ENCODE results near the gene SOHLH1.

Gene SOHLH1

GRCh38 chr9:135666534-135667462, 32.5 kb downstream of the SOHLH1 start:
- H3K9ac ChIP-seq (ENCODE audit: low read length) = no peak overlapping the region
- H3K9me2 ChIP-seq (replicated peaks; ENCODE audit: insufficient read depth, low read length) = no peaks in the 10 kb centered on the region
- no peak overlapping the region for H3K27ac ChIP-seq (ENCODE audit: low read depth, low read length)
- no peak overlapping the region for H3K4me2 ChIP-seq (ENCODE audit: low read depth, low read length, poor library complexity, severe bottlenecking)
- H3K79me2 ChIP-seq (ENCODE audit: insufficient read depth, low read length) = no peaks in the 10 kb centered on the region
- no peak overlapping the region for H3K4me3 ChIP-seq (ENCODE audit: insufficient read depth, low read length, poor library complexity, severe bottlenecking)
- no peaks in the 10 kb centered on the region for H4K20me1 ChIP-seq (ENCODE audit: low read depth, low read length)
- TF ChIP-seq CTCF (IDR thresholded peaks at IDR 0.05; ENCODE audit: insufficient read depth, low read length, poor library complexity, severe bottlenecking) (no peak), EZH2phosphoT487 (conservative IDR thresholded peaks at IDR 0.05; ENCODE audit: low read length) (no peak)
- H3F3A ChIP-seq (ENCODE audit: insufficient read depth) = no peaks in the 10 kb centered on the region
- H3K36me3 ChIP-seq (ENCODE audit: low read length) = no peaks in the 10 kb centered on the region
- no peaks in the 10 kb centered on the region for H3K9me3 ChIP-seq (ENCODE audit: insufficient read depth, low read length)
- no peaks in the 10 kb centered on the region for H3K27me3 ChIP-seq (ENCODE audit: low read length)
- no peak overlapping the region for H2AFZ ChIP-seq (ENCODE audit: low read depth, low read length, severe bottlenecking)

GRCh38 chr9:135665795-135666189, 33.5 kb downstream of the SOHLH1 start:
- H2AFZ ChIP-seq (ENCODE audit: low read depth, low read length, severe bottlenecking) = no peak overlapping the region
- H4K20me1 ChIP-seq (ENCODE audit: low read depth, low read length) = no peaks in the 10 kb centered on the region
- H3K9me3 ChIP-seq (ENCODE audit: insufficient read depth, low read length) = no peaks in the 10 kb centered on the region
- no peak for TF ChIP-seq EZH2phosphoT487 (conservative IDR thresholded peaks at IDR 0.05; ENCODE audit: low read length)
- no peak for TF ChIP-seq CTCF (IDR thresholded peaks at IDR 0.05; ENCODE audit: insufficient read depth, low read length, poor library complexity, severe bottlenecking)
- H3K27ac ChIP-seq (ENCODE audit: low read depth, low read length) = no peak overlapping the region
- H3K27me3 ChIP-seq (ENCODE audit: low read length) = no peaks in the 10 kb centered on the region
- no peaks in the 10 kb centered on the region for H3K9me2 ChIP-seq (replicated peaks; ENCODE audit: insufficient read depth, low read length)
- H3K36me3 ChIP-seq (ENCODE audit: low read length) = no peaks in the 10 kb centered on the region
- H3K79me2 ChIP-seq (ENCODE audit: insufficient read depth, low read length) = no peaks in the 10 kb centered on the region
- no peaks in the 10 kb centered on the region for H3F3A ChIP-seq (ENCODE audit: insufficient read depth)
- no peak overlapping the region for H3K9ac ChIP-seq (ENCODE audit: low read length)
- no peak overlapping the region for H3K4me3 ChIP-seq (ENCODE audit: insufficient read depth, low read length, poor library complexity, severe bottlenecking)
- H3K4me2 ChIP-seq (ENCODE audit: low read depth, low read length, poor library complexity, severe bottlenecking) = no peak overlapping the region

GRCh38 chr9:135664801-135665794, 34.2 kb downstream of the SOHLH1 start:
- no peaks in the 10 kb centered on the region for H3K79me2 ChIP-seq (ENCODE audit: insufficient read depth, low read length)
- no peak overlapping the region for H2AFZ ChIP-seq (ENCODE audit: low read depth, low read length, severe bottlenecking)
- no peaks in the 10 kb centered on the region for H3K9me3 ChIP-seq (ENCODE audit: insufficient read depth, low read length)
- no peak for TF ChIP-seq EZH2phosphoT487 (conservative IDR thresholded peaks at IDR 0.05; ENCODE audit: low read length)
- TF ChIP-seq CTCF (IDR thresholded peaks at IDR 0.05; ENCODE audit: insufficient read depth, low read length, poor library complexity, severe bottlenecking) = no peak
- H4K20me1 ChIP-seq (ENCODE audit: low read depth, low read length) = no peaks in the 10 kb centered on the region
- no peak overlapping the region for H3K27ac ChIP-seq (ENCODE audit: low read depth, low read length)
- H3K9me2 ChIP-seq (replicated peaks; ENCODE audit: insufficient read depth, low read length) = no peaks in the 10 kb centered on the region
- H3K4me3 ChIP-seq (ENCODE audit: insufficient read depth, low read length, poor library complexity, severe bottlenecking) = no peak overlapping the region
- no peaks in the 10 kb centered on the region for H3K27me3 ChIP-seq (ENCODE audit: low read length)
- no peak overlapping the region for H3K4me2 ChIP-seq (ENCODE audit: low read depth, low read length, poor library complexity, severe bottlenecking)
- H3K36me3 ChIP-seq (ENCODE audit: low read length) = no peaks in the 10 kb centered on the region
- no peaks in the 10 kb centered on the region for H3F3A ChIP-seq (ENCODE audit: insufficient read depth)
- no peak overlapping the region for H3K9ac ChIP-seq (ENCODE audit: low read length)
